LNCAP (cell line): ENCODE data around the gene RBFOX2.

Experiments
- CTCF ChIP-seq: fragments of 450-650 bp; IDR thresholded peaks from 2 replicates; pipeline ENCODE4 v1.5.1; 2017; ENCODE audit warnings: mild to moderate bottlenecking

The RBFOX2 gene

GRCh38 chr22:35987487-35987886 is 41.1 kb downstream of the RBFOX2 start:
- TF ChIP-seq CTCF = no peak

GRCh38 chr22:35986088-35986487 is 42.5 kb downstream of the RBFOX2 start:
- no peak for TF ChIP-seq CTCF

GRCh38 chr22:35985371-35985770 is 43.3 kb downstream of the RBFOX2 start:
- TF ChIP-seq CTCF = no peak

- TF ChIP-seq CTCF = no peak
Measured at GRCh38 chr22:35984183-35985175, 44.1 kb downstream of the RBFOX2 start.

- no peak for TF ChIP-seq CTCF
Measured at GRCh38 chr22:35981900-35982299, 46.7 kb downstream of the RBFOX2 start.

- TF ChIP-seq CTCF = no peak
Measured at GRCh38 chr22:35978889-35979288, 49.7 kb downstream of the RBFOX2 start.

GRCh38 chr22:35978201-35978600 is 50.4 kb downstream of the RBFOX2 start:
- TF ChIP-seq CTCF = no peak
